K562 (cell line): Measurements from ENCODE around the gene ALDH7A1. TPM values are rescaled to one million over a fixed set of nuclear protein-coding genes. Genes with fewer than 3 reads are reported as not detected.
A peak's percentile ranks its signal among the peaks of the same experiment; 100 is the strongest.

ENCODE experiments used
- CREB3 ChIP-seq: fragments of 450-650 bp; conservative IDR thresholded peaks from 2 replicates; pipeline ENCODE4 v1.6.1; 2016; ENCODE audit warnings: missing genetic modification characterization, low read depth, mild to moderate bottlenecking, missing compliant biosample characterization, moderate library complexity
- DACH1 ChIP-seq: fragments of 450-650 bp; IDR thresholded peaks from 2 replicates; pipeline ENCODE4 v1.6.1; 2018; ENCODE audit not compliant: partially characterized antibody
- E2F1 ChIP-seq: sonication (generic); formaldehyde crosslinking; IDR thresholded peaks from 2 replicates; pipeline ENCODE4 v1.8.1; 2023; ENCODE audit warnings: mild to moderate bottlenecking, missing genetic modification reagents, moderate library complexity
- E2F8 ChIP-seq: fragments of 450-650 bp; IDR thresholded peaks from 2 replicates; pipeline ENCODE4 v1.7.1; 2018; ENCODE audit warnings: mild to moderate bottlenecking, low read depth; ENCODE audit not compliant: partially characterized antibody
- HDAC1 ChIP-seq, 2 experiments: fragments of 450-650 bp; IDR thresholded peaks; 2 replicates each; pipeline ENCODE4 v1.6.1; 2016 to 2017; ENCODE audit warnings: inconsistent platforms in 1 of 2, mild to moderate bottlenecking in 1 of 2, moderate library complexity in 1 of 2
- JUN ChIP-seq, 2 experiments: sonication (generic) in 1 of 2; formaldehyde crosslinking in 1 of 2; IDR thresholded peaks; 2 replicates each; pipeline versions ENCODE4 v1.6.1 to v1.8.0; 2012 to 2022; ENCODE audit warnings: borderline replicate concordance in 2 of 2, mild to moderate bottlenecking in 2 of 2, improper control_type of control experiment in 1 of 2, low read depth in 1 of 2, low read length in 1 of 2, missing genetic modification reagents in 1 of 2
- MTA3 ChIP-seq: fragments of 450-650 bp; formaldehyde crosslinking; IDR thresholded peaks from 2 replicates; pipeline ENCODE4 v1.6.1; 2017; ENCODE audit warnings: mild to moderate bottlenecking, borderline replicate concordance
- MXI1 ChIP-seq: IDR thresholded peaks from 2 replicates; pipeline ENCODE4 v1.6.1; 2011; ENCODE audit warnings: low read depth, mild to moderate bottlenecking, improper control_type of control experiment, low read length
- NCOA6 ChIP-seq: fragments of 450-650 bp; IDR thresholded peaks from 2 replicates; pipeline ENCODE4 v1.6.1; 2017; ENCODE audit warnings: mild to moderate bottlenecking
- PHF8 ChIP-seq: fragments of 200-600 bp; sonication (generic); IDR thresholded peaks from 2 replicates; pipeline ENCODE4 v1.6.1; 2012; ENCODE audit warnings: mixed run types, mild to moderate bottlenecking, inconsistent platforms, low read length, moderate library complexity, borderline replicate concordance
- PPARD ChIP-seq: fragments of 250-450 bp; sonication (Bioruptor Pico); IDR thresholded peaks from 2 replicates; pipeline ENCODE4 v1.8.0; 2022; ENCODE audit warnings: inconsistent platforms, mild to moderate bottlenecking, moderate library complexity
- PRPF4 ChIP-seq: fragments of 200-400 bp; formaldehyde crosslinking; IDR thresholded peaks from one replicate; pipeline ENCODE4 v1.6.1; 2017; ENCODE audit warnings: low read length, low read depth, mild to moderate bottlenecking; ENCODE audit not compliant: insufficient read depth, poor library complexity, severe bottlenecking
- PYGO2 ChIP-seq: fragments of 450-650 bp; IDR thresholded peaks from 2 replicates; pipeline ENCODE4 v1.6.1; 2016; ENCODE audit warnings: mild to moderate bottlenecking, missing genetic modification characterization, moderate library complexity, missing compliant biosample characterization
- SAFB2 ChIP-seq: fragments of 200-400 bp; formaldehyde crosslinking; IDR thresholded peaks from 2 replicates; pipeline ENCODE4 v1.6.1; 2018; ENCODE audit warnings: borderline replicate concordance, low read length, low read depth, moderate library complexity; ENCODE audit not compliant: severe bottlenecking
- SREBF2 ChIP-seq: sonication (generic); formaldehyde crosslinking; IDR thresholded peaks from 2 replicates; pipeline ENCODE4 v1.4.0; 2020; ENCODE audit warnings: mild to moderate bottlenecking, missing genetic modification reagents
- STAT5B ChIP-seq: fragments of 250-450 bp; sonication (Bioruptor Pico); IDR thresholded peaks from 2 replicates; pipeline ENCODE4 v1.8.0; 2021; ENCODE audit warnings: mild to moderate bottlenecking, inconsistent platforms
- THAP7 ChIP-seq: fragments of 250-450 bp; sonication (Bioruptor Pico); IDR thresholded peaks from 2 replicates; pipeline ENCODE4 v1.5.0; 2021
- ZNF280B ChIP-seq: fragments of 250-450 bp; sonication (Bioruptor Pico); IDR thresholded peaks from 2 replicates; pipeline ENCODE4 v1.5.1; 2021; ENCODE audit warnings: mild to moderate bottlenecking
- ZNF79 ChIP-seq: fragments of 250-450 bp; sonication (Bioruptor Pico); IDR thresholded peaks from 2 replicates; pipeline ENCODE4 v1.4.0; 2020; ENCODE audit warnings: low read depth, mild to moderate bottlenecking, moderate library complexity
- polyA plus RNA-seq, 8 experiments: library from polyadenylated mRNA; depleted of rRNA in 4 of 8; stranded (reverse) in 5 of 8; unstranded in 3 of 8; fragments of >200 nt; fragmentation: Nextera tagmentation in 2 of 8; fragmentation: Illumina TruSeq in 1 of 8; extraction: Ambion mirVana in 2 of 8; extraction: Trizol in 1 of 8; gene quantifications; 2 replicates each; pipeline versions ENCODE4 v1.2.1 to v1.2.3, GENCODE V29; 2011 to 2014; ENCODE audit warnings: inconsistent platforms in 1 of 8, missing spikeins in 1 of 8
- total RNA-seq, 7 experiments: library from RNA; depleted of rRNA in 6 of 7; stranded (reverse); fragments of >200 nt in 6 of 7; fragmentation: Illumina TruSeq in 2 of 7; extraction: Trizol in 2 of 7; gene quantifications; 2 replicates each; pipeline versions ENCODE4 v1.2.1 to v1.2.3, GENCODE V29; 2011 to 2021; ENCODE audit warnings: low replicate concordance in 1 of 7

Gene ALDH7A1
- total and polyA plus RNA-seq, 9 of the 15 experiments (the other 6 are each of a cell fraction or from before 2014, with no cell fraction given): 0.04 to 0.49 TPM; not detected in 7

GRCh38 chr5:126514131-126514557 lies 80.9 kb downstream of the ALDH7A1 start (continued):
- no peak for TF ChIP-seq NCOA6
- no peak for TF ChIP-seq PRPF4
- TF ChIP-seq SAFB2: no peak
- no peak for TF ChIP-seq PYGO2 (tag)
- TF ChIP-seq MXI1: peak; percentile 88
- TF ChIP-seq CREB3 (tag): no peak
- no peak for TF ChIP-seq E2F8
- peak; percentile 64; the same call in 1 of the 2 replicates for TF ChIP-seq JUN (IDR thresholded peaks at IDR 0.05; ENCODE audit: borderline replicate concordance, low read depth, low read length)
- TF ChIP-seq JUN (CRISPR knock-in tag; IDR thresholded peaks at IDR 0.05; ENCODE audit: borderline replicate concordance): peak; percentile 34; the same call in 1 of the 2 replicates
- no peak for TF ChIP-seq ZNF79 (CRISPR knock-in tag)
- no peak for TF ChIP-seq E2F1
- TF ChIP-seq STAT5B (CRISPR knock-in tag): no peak
- TF ChIP-seq ZNF280B: no peak
- TF ChIP-seq PHF8: no peak
- TF ChIP-seq HDAC1 (IDR thresholded peaks at IDR 0.05): no peak; a peak in 1 of 4 replicates
- TF ChIP-seq SREBF2 (CRISPR knock-in tag): no peak
- TF ChIP-seq THAP7 (CRISPR knock-in tag): no peak
- no peak for TF ChIP-seq PPARD
- TF ChIP-seq MTA3: no peak; the same call in 1 of the 2 replicates
- TF ChIP-seq DACH1: no peak
